Endodermal cell (in vitro differentiated cells): ENCODE results near the gene MEX3D. TPM values are rescaled to one million over a fixed set of nuclear protein-coding genes. Genes with fewer than 3 reads are reported as not detected.

Source experiments
- DNase-seq: peaks from one replicate; pipeline ENCODE4 v3.0.0-alpha.2; 2017
- H3K27ac ChIP-seq: 2 replicates; pipeline ENCODE4 v1.5.1; 2013; ENCODE audit warnings: mild to moderate bottlenecking, low read depth, low read length, moderate library complexity
- H3K27me3 ChIP-seq: 2 replicates; pipeline ENCODE4 v1.6.1; 2013; ENCODE audit warnings: mild to moderate bottlenecking, low read length, moderate library complexity; ENCODE audit not compliant: insufficient read depth, control insufficient read depth, poor library complexity, severe bottlenecking
- H3K36me3 ChIP-seq: 2 replicates; pipeline ENCODE4 v1.7.0; 2013; ENCODE audit warnings: mild to moderate bottlenecking, low read length, moderate library complexity; ENCODE audit not compliant: control insufficient read depth, insufficient read depth
- H3K4me1 ChIP-seq: one replicate; pipeline ENCODE4 v1.7.0; 2013; ENCODE audit warnings: low read length; ENCODE audit not compliant: control insufficient read depth, insufficient read depth
- H3K4me3 ChIP-seq: 2 replicates; pipeline ENCODE4 v1.5.1; 2013; ENCODE audit warnings: mild to moderate bottlenecking, low read length, moderate library complexity
- H3K9ac ChIP-seq: 2 replicates; pipeline ENCODE4 v1.6.1; 2013; ENCODE audit warnings: mild to moderate bottlenecking, low read length, moderate library complexity; ENCODE audit not compliant: poor library complexity, severe bottlenecking; ENCODE audit errors: extremely low read depth
- H3K9me3 ChIP-seq: 2 replicates; pipeline ENCODE4 v1.6.1; 2013; ENCODE audit warnings: mild to moderate bottlenecking, low read length, moderate library complexity; ENCODE audit not compliant: control insufficient read depth
- H3K27ac Mint-ChIP-seq: 2 replicates; pipeline ENCODE4 v1.8.0; 2020; ENCODE audit warnings: mixed read lengths
- H3K27me3 Mint-ChIP-seq: 2 replicates; pipeline ENCODE4 v1.8.0; 2021; ENCODE audit warnings: mild to moderate bottlenecking, mixed read lengths; ENCODE audit not compliant: insufficient read depth
- H3K36me3 Mint-ChIP-seq: 2 replicates; pipeline ENCODE4 v1.8.0; 2020; ENCODE audit warnings: low read depth, mixed read lengths
- H3K4me1 Mint-ChIP-seq: 2 replicates; pipeline ENCODE4 v1.8.0; 2020; ENCODE audit warnings: mixed read lengths
- H3K4me3 Mint-ChIP-seq: 2 replicates; pipeline ENCODE4 v1.8.0; 2020; ENCODE audit warnings: mild to moderate bottlenecking, moderate library complexity, mixed read lengths
- H3K9me3 Mint-ChIP-seq: 2 replicates; pipeline ENCODE4 v1.8.0; 2020; ENCODE audit warnings: mild to moderate bottlenecking, mixed read lengths
- WGBS, 2 experiments: methylation state at CpG; one replicate each; pipeline versions ENCODE4 v1.1.5 to v1.1.7; 2013; ENCODE audit warnings: missing lambda C conversion rate in 2 of 2, mixed read lengths in 1 of 2; ENCODE audit not compliant: insufficient coverage in 1 of 2, insufficient read length in 1 of 2; 5-methylcytosine and 5-hydroxymethylcytosine counted together
- total RNA-seq, 2 donors: library from RNA; stranded (reverse); fragmentation: NEBNext Ultra II Directional in 1 of 2; extraction: Animal tissue kit (Norgen Biotek cat#: 25700) in 1 of 2; gene quantifications; 2 replicates in 1 of 2; 3 replicates in 1 of 2; pipeline ENCODE4 v1.2.1, GENCODE V29; 2021
- TF ChIP-seq, protein P1 (sequence below): fragments of 200-600 bp; sonication (generic); conservative IDR thresholded peaks from 2 replicates; pipeline ENCODE4 v1.5.0; 2021; ENCODE audit warnings: antibody characterized with exemption, mild to moderate bottlenecking

Gene MEX3D
- total RNA-seq, 2 donors from 2014 or later: 94.1 to 103 TPM

DNA sequence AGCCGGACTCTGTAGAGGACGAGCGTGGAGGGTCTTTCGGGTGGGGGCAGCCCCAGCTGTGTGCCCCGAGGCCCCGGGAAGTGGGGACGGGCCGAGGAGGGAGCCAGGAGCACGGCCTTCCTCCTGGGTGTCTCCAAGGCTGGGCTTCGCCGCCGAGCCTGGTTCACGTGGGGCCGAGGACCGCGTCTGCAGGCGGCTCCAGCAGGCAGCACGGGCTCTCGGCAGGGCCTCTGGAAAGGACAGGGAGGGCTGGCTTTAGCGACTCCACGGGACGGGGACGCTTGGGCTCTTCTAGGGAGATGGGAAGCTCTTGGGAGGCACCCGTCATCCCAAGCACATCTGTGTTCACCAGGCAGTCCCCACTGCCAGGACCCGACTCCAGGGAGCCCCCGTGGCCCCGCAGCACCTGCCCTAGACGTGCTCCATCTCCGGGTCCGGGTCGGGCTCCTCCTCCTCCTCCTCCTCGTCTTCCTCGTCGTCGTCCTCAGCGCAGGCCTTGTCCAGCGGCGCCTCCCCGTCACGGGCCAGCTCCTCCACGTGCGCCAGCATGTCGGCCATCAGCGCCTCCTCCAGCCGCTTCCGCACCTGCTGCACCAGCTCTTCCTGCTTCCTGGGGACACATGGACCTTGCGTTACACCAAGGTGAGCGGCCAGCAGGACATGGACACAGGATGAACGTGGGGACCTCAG, 9.9 kb upstream of the MEX3D start:
- no peak overlapping the region for H3K27ac ChIP-seq
- H3K4me3 ChIP-seq: no peak overlapping the region
- TF ChIP-seq, protein P1, sequence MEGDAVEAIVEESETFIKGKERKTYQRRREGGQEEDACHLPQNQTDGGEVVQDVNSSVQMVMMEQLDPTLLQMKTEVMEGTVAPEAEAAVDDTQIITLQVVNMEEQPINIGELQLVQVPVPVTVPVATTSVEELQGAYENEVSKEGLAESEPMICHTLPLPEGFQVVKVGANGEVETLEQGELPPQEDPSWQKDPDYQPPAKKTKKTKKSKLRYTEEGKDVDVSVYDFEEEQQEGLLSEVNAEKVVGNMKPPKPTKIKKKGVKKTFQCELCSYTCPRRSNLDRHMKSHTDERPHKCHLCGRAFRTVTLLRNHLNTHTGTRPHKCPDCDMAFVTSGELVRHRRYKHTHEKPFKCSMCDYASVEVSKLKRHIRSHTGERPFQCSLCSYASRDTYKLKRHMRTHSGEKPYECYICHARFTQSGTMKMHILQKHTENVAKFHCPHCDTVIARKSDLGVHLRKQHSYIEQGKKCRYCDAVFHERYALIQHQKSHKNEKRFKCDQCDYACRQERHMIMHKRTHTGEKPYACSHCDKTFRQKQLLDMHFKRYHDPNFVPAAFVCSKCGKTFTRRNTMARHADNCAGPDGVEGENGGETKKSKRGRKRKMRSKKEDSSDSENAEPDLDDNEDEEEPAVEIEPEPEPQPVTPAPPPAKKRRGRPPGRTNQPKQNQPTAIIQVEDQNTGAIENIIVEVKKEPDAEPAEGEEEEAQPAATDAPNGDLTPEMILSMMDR: no peak
- no peaks in the 10 kb centered on the region for H3K27me3 ChIP-seq
- WGBS, 2 experiments: 95 to 97% methylated on average over 36 to 49 of the region's 49 CpGs
- Mint-ChIP-seq H3K27ac (no peak overlapping the region), H3K27me3 (no peaks in the 10 kb centered on the region), H3K36me3 (peaks cover 34% of the 10 kb centered on the region), H3K4me3 (no peak overlapping the region), H3K9me3 (no peaks in the 10 kb centered on the region), H3K4me1 (no peaks in the 10 kb centered on the region)
- no peak for DNase-seq
- H3K4me1 ChIP-seq: no peaks in the 10 kb centered on the region
- H3K9me3 ChIP-seq: no peaks in the 10 kb centered on the region
- peaks cover 35% of the 10 kb centered on the region for H3K36me3 ChIP-seq
- no peak overlapping the region for H3K9ac ChIP-seq

DNA sequence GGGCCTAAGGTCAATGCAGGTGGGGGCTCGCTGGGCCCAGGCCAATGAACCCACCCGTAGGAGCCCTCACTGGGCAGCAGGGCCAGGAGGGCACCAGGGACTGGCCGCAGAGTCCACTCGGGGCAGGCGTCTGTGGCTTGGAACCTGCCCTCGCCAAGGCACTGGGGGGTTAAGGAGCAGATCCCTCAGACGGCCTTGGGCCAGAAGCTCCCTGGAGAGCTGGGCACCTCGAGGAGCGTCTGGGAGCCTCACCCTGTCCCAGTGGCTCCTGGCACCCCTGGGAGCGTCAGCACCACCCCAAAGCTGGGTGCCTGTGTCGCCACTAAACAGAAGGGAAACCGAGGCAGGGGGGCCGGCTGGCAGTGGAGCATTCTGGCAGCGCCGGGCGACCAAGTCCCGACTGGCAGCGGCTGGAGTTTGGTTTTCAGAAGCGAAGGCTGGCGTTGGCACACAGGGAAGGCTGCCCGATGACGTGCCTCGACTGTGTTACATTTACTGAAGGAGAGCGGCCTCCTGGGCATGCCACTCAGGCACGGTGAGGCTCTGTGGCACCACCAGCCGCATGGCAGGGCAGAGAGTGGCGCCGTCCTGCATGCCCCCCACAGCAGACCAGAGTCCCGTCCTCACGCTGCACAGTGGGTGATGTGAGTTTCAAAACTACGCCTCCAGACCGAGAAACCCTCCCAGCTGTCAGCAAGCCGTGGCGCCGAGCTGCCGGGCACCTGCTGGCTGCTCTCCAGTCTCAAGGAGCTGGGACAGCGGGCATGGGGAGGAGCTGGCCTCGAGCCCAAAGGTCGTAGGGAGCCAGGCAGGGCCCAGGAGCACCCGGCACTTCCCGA, 9.2 kb upstream of the MEX3D start:
- Mint-ChIP-seq H3K27ac (no peak overlapping the region), H3K9me3 (no peaks in the 10 kb centered on the region), H3K4me1 (no peaks in the 10 kb centered on the region), H3K27me3 (no peaks in the 10 kb centered on the region), H3K4me3 (no peak overlapping the region), H3K36me3 (peaks cover 27% of the 10 kb centered on the region)
- no peaks in the 10 kb centered on the region for H3K27me3 ChIP-seq
- H3K27ac ChIP-seq: no peak overlapping the region
- WGBS, 2 experiments: 94 to 95% methylated on average over 31 to 41 of the region's 41 CpGs
- TF ChIP-seq, protein P1: no peak
- no peaks in the 10 kb centered on the region for H3K9me3 ChIP-seq
- H3K4me1 ChIP-seq: no peaks in the 10 kb centered on the region
- peaks cover 27% of the 10 kb centered on the region for H3K36me3 ChIP-seq
- no peak for DNase-seq
- H3K9ac ChIP-seq: no peak overlapping the region
- no peak overlapping the region for H3K4me3 ChIP-seq

DNA sequence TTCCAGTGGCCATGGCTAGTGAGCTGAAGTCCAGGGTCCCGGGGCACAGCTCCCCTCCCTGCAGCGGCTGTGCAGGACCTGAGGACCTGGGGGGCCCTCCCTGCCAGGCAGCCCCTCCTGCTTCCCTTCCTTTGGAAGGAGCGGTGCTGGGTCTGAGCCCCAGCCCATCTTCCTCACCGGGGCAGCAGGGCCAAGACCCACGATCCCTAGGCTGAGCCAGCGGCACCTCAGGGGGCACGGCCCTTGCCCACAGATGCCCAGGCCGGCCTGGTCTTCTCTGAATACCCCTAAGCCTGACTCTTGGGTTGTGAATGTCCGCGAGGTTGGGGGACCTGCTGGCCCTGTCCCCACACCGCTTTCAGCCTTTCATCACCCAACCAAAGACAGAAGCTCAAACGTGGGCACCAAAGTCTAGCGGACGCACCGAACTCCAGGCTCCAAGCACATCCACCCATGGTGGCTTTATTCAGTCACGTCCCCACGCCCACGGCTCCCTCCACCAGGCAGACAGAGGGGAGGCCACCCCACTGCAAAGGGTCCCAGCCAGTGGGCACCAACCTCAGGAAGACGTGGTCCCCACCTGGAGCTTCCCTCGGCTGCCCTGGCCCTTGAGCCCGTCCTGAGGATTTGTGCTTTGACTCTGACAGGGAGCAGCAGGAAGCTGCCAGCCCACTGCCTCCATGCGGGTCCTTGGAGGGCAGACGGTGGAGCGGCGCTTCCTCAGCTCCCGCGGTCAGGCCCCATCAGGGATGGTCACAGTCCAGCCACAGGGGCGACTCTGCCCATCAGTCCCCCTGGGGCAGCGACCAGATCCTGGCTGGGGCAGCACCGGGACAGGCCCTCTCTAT, 8.3 kb upstream of the MEX3D start:
- no peaks in the 10 kb centered on the region for H3K4me1 Mint-ChIP-seq
- no peaks in the 10 kb centered on the region for H3K4me1 ChIP-seq
- H3K9me3 ChIP-seq: no peaks in the 10 kb centered on the region
- H3K27me3 Mint-ChIP-seq: peaks cover 8% of the 10 kb centered on the region
- peaks cover 20% of the 10 kb centered on the region for H3K36me3 ChIP-seq
- H3K4me3 ChIP-seq: no peak overlapping the region
- WGBS, 2 experiments: 94 to 95% methylated on average over 13 to 30 of the region's 30 CpGs
- TF ChIP-seq, protein P1: no peak
- no peak overlapping the region for H3K9ac ChIP-seq
- no peak overlapping the region for H3K27ac ChIP-seq
- H3K36me3 Mint-ChIP-seq: peaks cover 19% of the 10 kb centered on the region
- H3K4me3 Mint-ChIP-seq: no peak overlapping the region
- no peak for DNase-seq
- H3K27me3 ChIP-seq: no peaks in the 10 kb centered on the region
- H3K27ac Mint-ChIP-seq: no peak overlapping the region
- H3K9me3 Mint-ChIP-seq: no peaks in the 10 kb centered on the region
